GM18867 (cell line): ENCODE measurements around the gene KLF8.
"Not testable (repeated sequence)": the region's sequence is repeated elsewhere in the genome, so short reads cannot be mapped to it uniquely, and the experiment has no call there.

Experiments used
- ATAC-seq: cut with Tn5 transposase; IDR thresholded peaks from one replicate; pipeline ENCODE4 v1.9.1; 2021; ENCODE audit warnings: mild to moderate bottlenecking, moderate library complexity; ENCODE audit not compliant: unreplicated experiment

The KLF8 gene

DNA sequence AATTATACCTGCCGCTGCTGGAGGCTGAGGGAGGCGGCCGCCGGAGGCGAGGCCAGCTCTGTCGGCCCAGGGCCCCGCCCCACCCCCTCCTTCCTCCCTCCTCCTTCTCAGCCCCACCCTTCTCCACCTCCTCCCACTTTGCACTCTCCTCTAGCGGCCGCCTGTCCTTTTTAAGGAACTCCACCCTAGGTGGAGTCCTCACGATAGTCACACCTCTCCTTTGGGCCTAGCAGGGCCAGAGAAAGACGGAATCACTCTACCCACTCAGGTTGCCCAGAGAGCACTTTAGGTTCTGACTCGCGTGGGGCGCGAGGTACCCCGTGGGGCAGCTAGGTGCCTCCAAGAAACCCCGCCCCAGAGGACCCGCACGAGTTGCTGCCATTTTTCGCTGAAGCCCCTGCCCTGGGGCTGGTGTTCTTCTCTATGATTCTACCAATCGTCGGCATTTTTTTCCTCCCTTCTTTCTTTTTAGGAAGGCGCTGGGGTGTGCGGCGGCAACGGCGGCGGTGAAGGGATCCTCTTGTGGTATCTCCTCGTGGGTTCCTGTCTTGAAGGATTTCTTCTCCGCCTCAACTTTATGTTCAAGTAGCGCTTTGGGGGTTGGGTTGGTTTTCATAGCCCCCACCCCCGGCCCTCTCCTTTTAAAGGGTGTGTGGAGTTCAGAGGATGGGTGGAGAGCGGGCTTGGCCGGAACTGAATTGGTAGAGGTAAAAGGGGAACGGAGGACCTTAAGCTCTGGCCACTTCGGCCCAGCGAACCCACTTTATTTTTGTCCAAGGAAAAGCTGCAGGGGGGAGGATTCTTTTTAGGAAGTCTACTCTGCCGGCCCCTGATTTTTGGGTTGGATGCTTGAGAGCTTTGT is at the start of gene KLF8:
TSS of gene KLF8 (plus strand) at position 136 of the 862 bp plus-strand sequence. CDS start 979 bp downstream, outside the sequence.
- ATAC-seq, result peak; percentile 61

DNA sequence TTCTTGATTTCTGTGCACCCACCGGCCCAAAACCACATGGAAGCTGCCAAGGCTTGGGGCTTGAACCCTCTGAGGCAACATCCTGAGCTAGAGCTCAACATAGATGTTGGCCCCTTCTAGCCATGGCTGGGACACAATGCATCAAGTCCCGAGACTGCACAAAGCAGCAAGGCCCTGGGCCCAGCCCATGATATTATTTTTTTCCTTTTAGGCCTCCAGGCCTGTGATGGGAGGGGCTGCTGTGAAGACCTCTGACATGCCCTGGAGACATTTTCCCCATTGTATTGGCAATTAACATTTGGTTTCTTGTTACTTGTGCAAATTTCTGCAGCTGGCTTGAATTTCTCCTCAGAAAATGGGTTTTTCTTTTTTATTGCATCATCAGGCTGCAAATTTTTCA is 25.2 kb upstream of the KLF8 start:
- ATAC-seq, result not testable (repeated sequence)

DNA sequence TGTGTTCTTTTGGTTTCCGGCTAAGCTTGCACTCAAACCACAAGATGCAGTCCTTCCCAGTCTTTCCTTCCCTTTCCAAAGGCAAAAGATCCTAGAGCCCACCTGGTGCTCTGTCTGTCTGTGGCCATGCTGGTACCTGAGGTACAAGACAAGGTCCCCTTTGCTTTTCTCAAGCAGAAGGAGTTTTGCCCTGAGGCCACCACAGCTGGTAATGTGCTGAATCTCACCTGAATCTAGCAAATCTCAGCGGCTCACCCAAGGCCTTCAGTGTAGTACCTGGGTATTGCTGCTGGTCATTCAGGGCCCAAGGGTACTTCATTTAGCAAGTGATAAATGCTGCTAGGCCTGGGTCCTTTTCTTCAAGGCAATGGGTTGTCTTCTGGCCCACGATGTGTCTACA is 20.5 kb upstream of the KLF8 start:
- no peak for ATAC-seq

DNA sequence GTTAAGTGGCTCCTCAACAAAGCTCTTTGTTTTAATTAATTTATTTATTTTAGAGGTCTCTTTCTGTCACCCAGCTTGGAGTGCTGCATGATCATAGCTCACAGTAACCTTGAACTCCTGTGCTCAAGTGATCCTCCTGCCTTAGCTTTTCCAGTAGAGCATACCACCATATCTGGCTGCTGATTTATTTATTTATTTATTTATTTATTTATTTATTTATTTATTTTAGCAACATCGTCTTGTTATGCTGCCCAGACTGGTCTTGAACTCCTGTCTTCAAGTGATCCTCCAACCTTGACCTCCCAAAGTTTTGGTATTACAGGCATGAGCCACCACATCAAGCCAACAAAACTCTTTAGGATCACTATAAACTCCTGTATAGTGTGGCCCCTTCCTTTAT is 15.8 kb upstream of the KLF8 start:
- ATAC-seq, result no peak

DNA sequence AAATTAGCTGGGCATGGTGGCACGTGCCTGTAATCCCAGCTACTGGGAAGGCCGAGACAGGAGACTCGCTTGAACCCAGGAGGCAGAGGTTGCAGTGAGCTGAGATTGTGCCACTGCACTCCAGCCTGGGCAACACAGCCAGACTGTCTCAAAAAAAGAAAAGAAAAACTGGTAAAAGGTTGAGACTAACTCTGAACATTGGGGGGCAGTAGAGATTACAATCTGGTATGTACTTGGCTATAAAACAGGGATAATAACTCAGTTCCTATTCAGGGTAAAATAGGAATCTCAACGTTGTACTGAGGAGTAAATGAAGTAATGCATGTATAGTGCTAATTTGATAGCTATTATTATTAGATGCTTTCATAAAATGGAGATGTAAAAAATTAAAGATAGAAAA is 12.5 kb upstream of the KLF8 start:
- no peak for ATAC-seq

DNA sequence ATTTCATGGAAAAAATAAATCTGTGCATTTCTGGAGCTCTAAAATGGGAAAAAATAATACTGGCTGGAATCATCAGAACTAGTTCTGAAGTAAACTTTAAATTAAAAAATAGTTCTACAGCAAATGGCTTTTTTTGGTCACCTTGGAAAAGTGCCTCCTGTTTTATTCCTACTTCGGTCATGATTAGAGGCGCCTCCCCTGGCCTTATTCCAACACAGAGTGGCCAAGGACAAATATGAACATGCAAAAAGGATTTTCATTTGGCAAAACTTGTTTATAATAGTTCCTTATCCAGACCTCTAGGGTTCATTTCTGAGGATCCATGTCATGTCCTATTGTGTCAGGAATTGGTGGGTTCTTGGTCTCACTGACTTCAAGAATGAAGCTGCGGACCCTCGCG is 11.1 kb upstream of the KLF8 start:
- ATAC-seq, result no peak

DNA sequence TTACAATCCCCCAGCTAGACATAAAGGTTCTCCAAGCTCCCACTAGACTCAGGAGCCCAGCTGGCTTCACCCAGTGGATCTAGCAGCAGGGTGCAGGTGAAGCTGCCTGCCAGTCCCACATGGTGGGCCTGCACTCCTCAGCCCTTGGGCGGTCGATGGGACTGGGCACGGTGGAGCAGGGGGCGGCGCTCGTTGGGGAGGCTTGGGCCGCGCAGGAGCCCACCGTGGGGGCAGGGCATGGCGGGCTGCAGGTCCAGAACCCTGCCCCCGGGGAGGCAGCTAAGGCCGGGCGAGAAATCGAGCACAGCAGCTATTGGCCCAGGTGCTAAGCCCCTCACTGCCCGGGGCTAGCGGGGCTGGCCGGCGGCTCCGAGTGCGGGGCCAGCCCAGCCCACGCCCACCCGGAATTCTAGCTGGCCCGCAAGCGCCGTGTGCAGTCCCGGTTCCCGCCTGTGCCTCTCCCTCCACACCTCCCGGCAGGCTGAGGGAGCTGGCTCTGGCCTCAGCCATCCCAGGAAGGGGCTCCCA is 9.6 kb upstream of the KLF8 start:
- ATAC-seq, result no peak

DNA sequence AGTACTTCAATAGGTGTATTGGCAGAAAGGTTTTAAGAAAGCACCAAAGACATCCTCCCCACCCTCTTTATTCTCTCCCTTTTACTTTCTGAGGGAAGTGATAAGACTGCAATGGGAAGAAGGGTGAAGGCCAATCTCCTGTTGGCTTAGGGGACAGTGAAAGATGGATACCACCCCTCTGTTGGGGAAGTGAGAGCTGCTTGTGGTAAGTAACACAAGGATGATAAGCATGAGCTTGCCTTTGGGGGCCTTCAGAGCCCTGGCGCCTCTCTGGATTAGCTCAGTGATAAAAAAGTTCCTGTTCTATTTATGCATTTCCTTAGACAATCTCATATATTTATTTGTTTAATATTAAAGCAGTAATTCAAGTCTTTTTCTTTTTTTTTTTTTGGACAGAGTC is 5.2 kb upstream of the KLF8 start:
- no peak for ATAC-seq

DNA sequence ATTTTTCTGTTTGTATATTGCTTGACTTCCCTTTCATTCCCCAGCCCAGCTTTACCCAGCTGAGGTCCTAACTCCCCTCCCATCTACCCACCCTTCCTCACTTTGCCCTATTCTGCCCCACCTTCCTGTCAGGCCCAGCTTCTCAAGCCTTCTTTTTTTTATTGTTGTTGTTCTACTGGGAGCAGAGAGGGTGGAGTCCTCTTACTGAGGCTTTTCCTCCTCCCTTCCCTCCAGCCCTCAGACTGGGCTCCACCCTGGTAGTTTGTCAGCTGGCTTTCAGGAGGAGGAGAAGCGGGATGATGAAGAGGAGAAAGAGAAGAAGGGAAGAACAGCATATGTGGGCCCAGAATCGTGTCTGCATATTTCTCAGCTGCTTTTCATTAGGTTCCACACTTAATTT is 3.2 kb upstream of the KLF8 start:
- ATAC-seq, result no peak

DNA sequence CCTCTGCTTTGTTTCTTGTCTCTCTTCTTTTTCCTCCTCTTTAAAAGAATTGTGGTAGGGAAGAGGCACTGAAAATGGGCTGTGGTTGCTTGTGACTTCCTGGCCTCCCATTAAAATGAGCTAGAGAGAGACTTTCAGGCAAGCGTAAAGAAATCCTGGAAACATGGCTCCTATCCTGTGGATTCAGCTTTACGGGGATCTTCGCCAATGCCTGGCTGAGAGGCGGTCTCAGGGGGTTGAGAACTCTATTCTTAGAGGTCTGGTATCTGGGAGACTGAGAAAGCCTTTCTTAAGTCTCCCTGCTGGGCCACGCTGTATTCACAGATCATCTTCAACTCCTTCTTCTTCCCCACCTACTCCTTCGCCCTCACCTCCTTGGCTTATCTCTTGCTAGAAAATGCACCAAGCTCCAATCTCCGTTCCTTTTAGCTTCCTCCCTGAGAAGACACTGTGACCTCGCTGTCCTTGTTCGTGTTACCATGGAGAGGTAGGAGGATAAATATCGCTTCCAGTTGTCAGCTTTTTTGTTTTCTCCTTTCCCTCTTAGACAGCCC is 542 bp upstream of the KLF8 start:
- no peak for ATAC-seq

DNA sequence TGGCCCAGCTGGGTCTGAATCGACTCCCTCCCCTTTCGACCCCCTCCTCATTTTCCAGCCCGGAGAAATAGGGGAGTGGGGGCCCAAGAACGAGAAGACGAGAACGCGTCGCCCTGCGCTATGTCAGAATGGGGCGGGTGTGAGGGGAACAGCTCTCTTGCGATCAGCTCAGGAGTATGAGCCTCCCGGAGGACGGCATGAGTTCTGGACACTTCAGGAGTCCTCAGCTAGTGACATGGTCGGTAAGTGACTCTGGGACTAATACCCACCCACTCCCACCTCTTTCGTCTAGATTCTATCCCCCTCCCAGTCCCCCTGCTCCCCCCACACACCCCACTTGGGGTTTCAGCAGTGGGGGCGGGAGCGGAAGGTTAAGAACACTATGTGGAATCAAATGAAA is 944 bp downstream of the KLF8 start:
- ATAC-seq, result no peak

DNA sequence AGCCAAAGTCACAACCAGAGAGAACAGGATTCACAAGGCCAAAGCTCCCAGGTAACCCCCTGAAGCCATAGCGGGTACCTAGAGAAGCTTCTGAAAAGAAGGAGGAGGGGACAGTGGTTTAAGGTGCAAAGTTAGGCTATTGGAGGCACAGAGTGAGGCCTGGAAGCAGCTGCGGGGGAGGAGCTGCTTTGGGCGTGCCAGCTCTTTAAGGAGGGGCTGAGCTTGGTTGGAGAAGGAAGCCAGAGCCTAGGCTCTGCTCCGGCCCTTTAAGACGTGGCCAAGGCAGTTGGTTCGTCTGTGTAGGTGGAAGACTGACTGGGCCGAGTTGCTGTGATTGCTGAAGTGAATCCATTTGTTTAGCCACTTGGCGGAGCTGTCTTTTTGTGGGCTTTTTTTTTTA is 1.5 kb downstream of the KLF8 start:
- ATAC-seq, result peak; percentile 95

DNA sequence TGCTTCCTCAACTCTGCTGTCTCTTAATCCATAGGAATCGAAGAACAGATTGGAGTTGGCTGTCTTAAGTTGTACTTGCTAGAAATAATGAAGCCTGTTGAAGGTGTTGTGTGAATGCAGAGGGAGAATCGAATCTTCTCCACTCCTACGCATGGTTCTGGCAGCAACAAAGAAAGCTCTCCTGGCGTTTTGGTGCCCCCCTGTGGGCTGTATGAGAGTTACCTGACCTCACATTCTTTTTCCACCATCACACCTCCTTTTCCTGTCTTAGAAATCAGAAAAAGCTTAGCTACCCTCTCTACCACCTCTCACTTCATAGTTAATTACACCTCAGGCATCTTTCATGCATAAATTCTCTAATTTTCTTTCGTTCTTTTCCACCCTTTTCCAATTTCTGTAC is 16.3 kb downstream of the KLF8 start:
- peak; percentile 95 for ATAC-seq

DNA sequence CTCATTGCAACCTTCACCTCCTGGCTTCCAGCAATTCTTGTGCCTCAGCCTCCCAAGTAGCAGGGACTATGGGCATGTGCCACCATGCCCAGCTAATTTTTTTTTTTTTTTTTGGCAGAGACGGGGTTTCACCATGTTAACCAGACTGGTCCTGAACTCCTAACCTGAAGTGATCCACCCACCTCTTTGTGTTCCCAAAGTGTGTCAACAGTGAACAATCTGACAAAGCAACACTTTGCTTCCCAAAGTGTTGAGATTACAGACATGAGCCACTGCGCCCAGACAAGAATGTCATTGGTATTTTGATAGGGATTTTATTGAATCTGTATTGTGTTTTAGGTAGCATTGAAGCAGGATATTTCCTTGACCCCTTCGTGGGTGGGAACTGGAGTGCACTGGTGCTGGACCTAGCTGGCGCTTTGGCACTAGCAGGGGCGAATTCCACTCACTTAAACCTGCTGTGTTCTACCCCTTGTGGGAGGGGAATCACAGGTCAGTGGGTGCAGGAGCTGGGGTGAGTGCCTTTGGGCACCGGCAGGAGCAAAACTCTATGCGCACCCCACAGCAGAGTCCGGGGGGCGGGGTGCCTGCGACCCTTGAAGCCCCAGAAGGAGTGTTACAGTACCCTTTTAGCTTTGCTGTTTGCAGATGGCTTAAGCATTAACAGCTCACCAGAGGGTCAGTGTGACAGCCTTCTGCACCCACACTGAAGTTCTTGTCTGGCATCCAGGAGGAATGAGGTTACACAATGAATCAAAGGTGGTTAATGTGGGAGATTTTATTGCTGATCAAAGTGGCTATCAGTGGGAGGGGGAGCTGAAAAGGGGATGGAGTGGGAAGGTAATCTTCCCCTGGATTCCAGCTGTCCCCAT is 21.9 kb downstream of the KLF8 start:
- ATAC-seq, result no peak

DNA sequence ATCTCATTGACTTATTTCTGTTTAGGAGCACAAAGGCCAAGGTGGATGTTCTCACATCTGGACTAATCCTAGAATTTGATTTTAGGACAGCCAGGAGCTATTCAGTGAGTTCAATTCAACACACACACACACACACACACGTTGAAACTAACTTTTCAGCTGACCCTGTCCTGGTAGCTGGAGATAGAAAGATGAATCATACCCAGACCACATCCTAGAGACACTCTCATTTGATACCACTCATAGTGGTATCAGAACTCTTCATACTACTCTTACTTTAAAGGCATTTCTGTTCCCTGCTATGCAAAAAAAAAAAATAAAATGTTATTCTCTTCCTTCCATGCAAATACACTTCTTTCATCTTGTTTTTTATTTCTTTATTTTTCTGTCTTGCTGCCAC is 36.7 kb downstream of the KLF8 start:
- ATAC-seq, result peak; percentile 91

DNA sequence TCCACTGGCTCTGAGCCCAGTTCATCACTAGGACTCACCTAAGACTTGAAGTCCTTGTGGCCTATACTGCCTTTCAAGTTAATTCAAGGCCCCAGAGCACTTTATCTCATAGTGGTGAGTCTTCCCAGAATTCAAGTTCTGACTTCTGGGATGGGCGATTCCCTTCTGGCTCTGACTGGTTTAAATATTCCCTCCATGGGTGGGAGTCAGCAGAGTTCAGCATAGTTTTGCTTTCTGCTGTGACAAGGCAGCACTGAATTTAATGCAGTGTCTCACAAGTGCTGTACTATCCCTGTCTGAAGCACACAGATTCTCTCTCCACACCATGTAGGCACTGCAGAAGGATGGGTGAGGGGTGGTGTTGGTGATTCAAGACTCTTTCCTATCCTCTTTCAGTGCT is 46.5 kb downstream of the KLF8 start:
- ATAC-seq, result no peak

DNA sequence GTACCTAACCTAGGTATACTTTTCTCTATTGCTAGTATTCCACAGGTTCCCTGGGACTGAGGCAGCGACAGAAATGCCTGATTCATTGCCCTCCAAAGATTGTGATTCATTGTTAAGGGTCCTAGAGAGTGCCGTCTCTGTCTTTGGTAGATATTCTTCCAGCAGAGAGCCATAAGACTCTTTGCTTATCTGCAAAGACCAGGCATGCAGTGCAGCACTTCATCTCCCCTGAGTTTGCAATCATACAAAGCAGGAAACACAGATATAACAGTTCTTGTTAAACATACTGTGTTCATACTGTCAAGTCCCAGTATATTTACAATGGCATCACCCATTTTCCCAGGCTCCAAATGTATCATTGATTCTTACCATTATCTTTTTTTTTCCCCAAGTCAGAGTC is 47.7 kb downstream of the KLF8 start:
- no peak for ATAC-seq

DNA sequence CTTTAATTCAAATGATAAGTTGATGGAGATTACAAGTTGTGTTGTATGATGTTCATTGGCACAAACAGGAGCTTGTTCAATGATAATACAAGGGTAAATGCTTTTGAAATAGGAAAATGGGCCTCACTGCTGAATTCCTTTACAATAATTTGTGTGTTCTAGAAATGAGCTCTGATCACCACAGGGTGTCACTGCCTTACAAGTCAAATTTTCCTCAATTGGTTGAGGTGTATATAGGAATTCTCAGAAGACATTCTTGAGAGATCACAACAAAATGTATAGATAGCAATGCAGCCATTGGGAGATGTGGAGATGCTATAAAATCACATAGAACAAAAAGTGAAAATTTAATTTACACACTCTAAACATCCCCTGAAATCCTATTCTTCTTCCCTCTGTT is 49.6 kb downstream of the KLF8 start:
- no peak for ATAC-seq

DNA sequence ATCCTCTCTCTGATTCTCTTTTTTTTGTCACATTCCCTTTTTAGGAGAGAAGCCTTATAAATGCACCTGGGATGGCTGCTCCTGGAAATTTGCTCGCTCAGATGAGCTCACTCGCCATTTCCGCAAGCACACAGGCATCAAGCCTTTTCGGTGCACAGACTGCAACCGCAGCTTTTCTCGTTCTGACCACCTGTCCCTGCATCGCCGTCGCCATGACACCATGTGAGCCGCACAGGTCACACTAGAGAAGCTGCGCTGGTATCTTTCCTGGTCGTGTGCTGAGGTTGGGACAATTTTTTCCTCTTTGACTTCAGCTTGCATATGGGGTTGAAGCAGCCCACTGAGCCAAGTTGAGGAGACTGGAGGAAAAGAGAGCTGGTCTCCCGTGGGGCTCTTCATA is 52.1 kb downstream of the KLF8 start:
- no peak for ATAC-seq

DNA sequence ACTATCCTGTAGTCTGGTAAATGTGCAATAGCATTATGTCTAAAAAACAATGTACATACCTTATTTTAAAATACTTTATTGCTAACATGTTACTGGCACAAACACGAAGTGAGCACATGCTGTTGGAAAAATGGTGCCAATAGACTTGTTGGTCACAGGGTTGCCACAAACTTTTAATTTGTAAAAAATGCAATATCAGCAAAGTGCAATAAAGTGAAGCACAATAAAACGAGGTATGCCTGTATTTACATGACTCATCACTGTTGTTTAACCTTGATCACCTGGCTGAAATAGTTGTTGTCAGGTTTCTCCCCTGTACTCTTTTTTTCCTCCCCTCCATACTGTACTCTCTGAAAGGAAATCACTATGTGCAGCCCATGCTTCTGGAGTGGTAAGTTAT is 56.5 kb downstream of the KLF8 start:
- no peak for ATAC-seq

DNA sequence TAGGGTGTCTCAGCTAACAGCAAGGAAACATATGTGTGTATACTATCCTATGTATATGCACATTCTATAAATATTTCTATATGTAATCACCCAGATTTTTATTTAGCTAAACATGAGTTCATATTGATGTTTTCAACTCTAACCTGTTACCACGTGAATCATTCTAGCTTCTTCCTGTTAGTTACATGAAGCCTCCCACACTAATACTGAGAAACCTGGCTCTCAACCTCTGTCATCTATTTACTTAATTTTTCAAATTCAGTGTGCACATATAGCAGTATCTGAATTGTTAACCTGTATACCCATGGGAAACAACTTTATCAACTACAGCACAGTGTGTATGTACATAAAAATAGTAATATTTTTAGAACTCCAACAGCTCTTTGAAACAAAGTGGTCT is 57.3 kb downstream of the KLF8 start:
- ATAC-seq, result no peak

DNA sequence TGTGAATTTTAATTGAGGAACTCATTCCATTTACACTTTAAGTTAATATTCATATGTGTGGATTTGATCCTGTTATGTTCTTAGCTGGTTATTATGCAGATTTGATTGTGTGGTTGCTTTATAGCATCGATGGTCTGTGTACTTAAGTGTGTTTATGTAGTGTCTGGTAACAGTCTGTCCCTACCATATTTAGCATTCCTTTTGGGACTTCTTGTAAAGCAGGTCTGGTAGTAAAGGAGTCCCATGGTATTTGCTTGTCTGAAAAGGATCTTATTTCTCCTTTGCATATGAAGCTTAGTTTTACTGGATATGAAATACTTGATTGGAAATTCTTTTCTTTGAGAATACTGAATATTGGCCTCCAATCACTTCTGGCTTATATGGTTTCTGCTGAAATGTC is 76.6 kb downstream of the KLF8 start:
- no peak for ATAC-seq
